Lower leg skin (tissue), 4 donors: Measurements from ENCODE around the gene QSOX2. TPM values are rescaled to one million over a fixed set of nuclear protein-coding genes. Genes with fewer than 3 reads are reported as not detected.

Source experiments
- DNase-seq, 2 donors: peaks; one replicate each; pipeline ENCODE4 v3.0.0-alpha.2; 2019; ENCODE audit warnings: low spot score in 2 of 2
- H3K4me3 ChIP-seq: fragments of 200-600 bp; sonication (generic); 2 replicates; pipeline ENCODE4 v1.5.1; 2017; ENCODE audit warnings: mild to moderate bottlenecking, low read depth; ENCODE audit not compliant: poor library complexity, severe bottlenecking
- POLR2A ChIP-seq, 2 donors: fragments of 450-650 bp; IDR thresholded peaks; one replicate each; pipeline ENCODE4 v1.6.1; 2016 to 2017; ENCODE audit warnings: antibody characterized with exemption in 2 of 2, mild to moderate bottlenecking in 1 of 2, moderate library complexity in 1 of 2
- WGBS, 2 donors: methylation state at CpG; one replicate each; pipeline ENCODE4 v1.1.5; 2018; 5-methylcytosine and 5-hydroxymethylcytosine counted together
- intact Hi-C: fragments of 100-400 bp; cut with DNase I; formaldehyde crosslinking; loops from one replicate; pipeline ENCODE4 v1.15.0; 2023; ENCODE audit warnings: low total_unique reads
- total RNA-seq, 4 donors: library from RNA; depleted of rRNA; stranded (reverse); fragments of >200 nt; gene quantifications; one replicate each; pipeline ENCODE4 v1.1.0, GENCODE V29; 2016
- TF ChIP-seq, protein P1 (sequence below), 3 donors: fragments of 450-650 bp; IDR thresholded peaks; one replicate each; pipeline ENCODE4 v1.5.1; 2016; ENCODE audit warnings: antibody characterized with exemption in 3 of 3, mild to moderate bottlenecking in 3 of 3, moderate library complexity in 2 of 3

The QSOX2 gene
- total RNA-seq, 4 donors from 2014 or later = 8.7 to 13.0 (median 11.1) TPM

DNA sequence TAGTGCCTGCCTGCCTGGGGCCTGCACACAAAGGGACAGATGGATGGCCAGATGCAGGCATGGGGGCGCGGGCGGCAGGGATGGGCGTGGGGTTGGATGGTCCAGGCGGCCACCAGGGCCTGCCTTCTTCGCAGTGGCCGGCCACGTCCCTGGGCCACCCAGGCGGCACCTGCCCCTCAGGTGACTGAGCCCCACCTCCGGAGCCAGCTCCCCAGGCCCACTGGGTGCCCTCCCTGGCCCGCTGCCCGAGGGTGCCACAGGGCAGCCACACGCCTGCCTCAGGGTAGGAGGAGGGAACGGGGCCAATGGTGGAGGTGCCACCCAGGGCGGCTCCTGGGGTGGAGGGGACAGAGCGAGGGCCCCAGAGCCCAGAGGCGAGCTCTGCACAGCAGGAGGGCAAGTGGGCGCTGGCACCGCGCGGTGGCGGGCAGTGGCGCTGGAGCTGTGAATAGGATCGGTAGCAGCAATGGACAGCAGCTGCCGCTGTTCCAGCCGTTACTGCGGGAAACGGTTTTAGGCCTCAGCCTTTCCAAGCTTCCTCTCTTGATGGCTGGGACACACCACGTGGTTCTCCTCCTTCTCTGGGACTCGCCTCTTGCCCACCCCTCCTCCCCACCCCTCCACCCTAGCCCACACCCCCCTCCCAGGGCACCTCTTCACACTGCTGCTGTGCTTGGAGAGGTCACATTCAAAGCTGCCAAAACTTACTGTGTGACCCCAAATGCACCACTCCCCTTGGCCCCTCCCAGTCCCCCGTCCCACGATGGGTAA lies 59.8 kb downstream of the QSOX2 start:
- no peak overlapping the region for H3K4me3 ChIP-seq
- no peak for DNase-seq
- intact Hi-C loops = no loop called here
- WGBS, 2 donors = 55 to 60% methylated on average over 24 to 32 of the region's 32 CpGs
- no peak for TF ChIP-seq POLR2A (IDR thresholded peaks at IDR 0.05)
- TF ChIP-seq, protein P1, sequence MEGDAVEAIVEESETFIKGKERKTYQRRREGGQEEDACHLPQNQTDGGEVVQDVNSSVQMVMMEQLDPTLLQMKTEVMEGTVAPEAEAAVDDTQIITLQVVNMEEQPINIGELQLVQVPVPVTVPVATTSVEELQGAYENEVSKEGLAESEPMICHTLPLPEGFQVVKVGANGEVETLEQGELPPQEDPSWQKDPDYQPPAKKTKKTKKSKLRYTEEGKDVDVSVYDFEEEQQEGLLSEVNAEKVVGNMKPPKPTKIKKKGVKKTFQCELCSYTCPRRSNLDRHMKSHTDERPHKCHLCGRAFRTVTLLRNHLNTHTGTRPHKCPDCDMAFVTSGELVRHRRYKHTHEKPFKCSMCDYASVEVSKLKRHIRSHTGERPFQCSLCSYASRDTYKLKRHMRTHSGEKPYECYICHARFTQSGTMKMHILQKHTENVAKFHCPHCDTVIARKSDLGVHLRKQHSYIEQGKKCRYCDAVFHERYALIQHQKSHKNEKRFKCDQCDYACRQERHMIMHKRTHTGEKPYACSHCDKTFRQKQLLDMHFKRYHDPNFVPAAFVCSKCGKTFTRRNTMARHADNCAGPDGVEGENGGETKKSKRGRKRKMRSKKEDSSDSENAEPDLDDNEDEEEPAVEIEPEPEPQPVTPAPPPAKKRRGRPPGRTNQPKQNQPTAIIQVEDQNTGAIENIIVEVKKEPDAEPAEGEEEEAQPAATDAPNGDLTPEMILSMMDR (IDR thresholded peaks at IDR 0.05) = no peak

- DNase-seq = no peak
- no peak overlapping the region for H3K4me3 ChIP-seq
- 51 to 57% methylated on average over 18 to 19 of the region's 19 CpGs for WGBS, 2 donors
- intact Hi-C loops = no loop called here
- TF ChIP-seq, protein P1 (IDR thresholded peaks at IDR 0.05) = no peak
- no peak for TF ChIP-seq POLR2A (IDR thresholded peaks at IDR 0.05)
These were observed 60.5 kb downstream of the QSOX2 start for GRCh38 chr9:136185066-136185465.

GRCh38 chr9:136182850-136183422 lies 62.7 kb downstream of the QSOX2 start:
- intact Hi-C loops = no loop called here
- WGBS, 2 donors = 72 to 81% methylated on average over 18 of the region's 18 CpGs
- DNase-seq = no peak
- TF ChIP-seq, protein P1 (IDR thresholded peaks at IDR 0.05) = no peak
- TF ChIP-seq POLR2A (IDR thresholded peaks at IDR 0.05) = no peak
- no peak overlapping the region for H3K4me3 ChIP-seq

DNA sequence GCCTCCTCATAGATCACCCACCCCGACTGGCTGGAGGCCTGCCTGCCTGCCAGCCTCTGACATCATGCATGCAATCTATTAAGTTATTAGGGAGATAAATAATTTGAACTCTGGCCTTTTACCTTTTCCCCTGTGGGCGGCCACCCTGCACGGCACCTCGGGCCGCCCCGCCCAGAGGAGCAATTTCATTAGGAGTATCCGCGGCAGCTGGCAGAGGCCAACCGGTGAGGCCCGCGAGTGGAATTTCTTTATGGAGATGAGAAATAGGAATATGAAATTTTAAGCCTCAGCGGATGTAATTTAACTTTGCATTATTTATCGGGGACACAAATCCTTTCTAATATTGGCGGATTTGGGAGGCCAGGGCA lies 63.2 kb downstream of the QSOX2 start:
- intact Hi-C loops = no loop called here
- no peak for TF ChIP-seq POLR2A (IDR thresholded peaks at IDR 0.05)
- TF ChIP-seq, protein P1 (IDR thresholded peaks at IDR 0.05) = no peak
- no peak overlapping the region for H3K4me3 ChIP-seq
- WGBS, 2 donors = 51 to 57% methylated on average over 14 of the region's 14 CpGs
- no peak for DNase-seq

GRCh38 chr9:136181784-136182419 lies 63.7 kb downstream of the QSOX2 start:
- H3K4me3 ChIP-seq = no peak overlapping the region
- DNase-seq = no peak
- no peak for TF ChIP-seq POLR2A (IDR thresholded peaks at IDR 0.05)
- TF ChIP-seq, protein P1 (IDR thresholded peaks at IDR 0.05) = no peak
- 62 to 65% methylated on average over 7 to 8 of the region's 8 CpGs for WGBS, 2 donors
- intact Hi-C loops = no loop called here
